GM20000 (cell line): Measurements from ENCODE around the gene PPFIA4.

Source experiments
- DNase-seq: peaks from one replicate; pipeline ENCODE4 v3.0.0; 2012; ENCODE audit warnings: low spot score
- TF ChIP-seq, protein P1 (sequence below): IDR thresholded peaks from 2 replicates; pipeline ENCODE4 v1.5.1; 2012; ENCODE audit warnings: mild to moderate bottlenecking, control low read depth; ENCODE audit errors: extremely low read depth, missing control alignments

The PPFIA4 gene

DNA sequence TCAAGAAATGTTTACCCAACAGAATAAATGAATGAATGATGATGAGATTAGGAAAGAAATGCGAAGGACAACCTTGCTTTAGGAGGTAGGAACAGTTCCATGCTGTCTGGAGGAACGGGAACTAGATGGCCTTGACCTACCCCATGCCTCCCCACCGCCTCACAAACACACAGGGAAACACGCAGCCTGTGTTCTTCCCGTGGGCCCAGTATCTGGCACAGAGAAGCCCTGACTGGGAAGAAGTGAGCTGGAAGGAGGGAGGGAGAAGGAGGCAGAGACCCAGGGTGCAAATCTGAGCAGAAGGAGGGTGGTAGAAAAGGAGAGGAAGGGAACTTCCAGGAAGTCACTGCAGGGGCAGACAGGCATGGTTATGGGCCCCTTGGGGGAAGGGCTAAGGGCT lies 97.7 kb downstream of the PPFIA4 start:
- TF ChIP-seq, protein P1, sequence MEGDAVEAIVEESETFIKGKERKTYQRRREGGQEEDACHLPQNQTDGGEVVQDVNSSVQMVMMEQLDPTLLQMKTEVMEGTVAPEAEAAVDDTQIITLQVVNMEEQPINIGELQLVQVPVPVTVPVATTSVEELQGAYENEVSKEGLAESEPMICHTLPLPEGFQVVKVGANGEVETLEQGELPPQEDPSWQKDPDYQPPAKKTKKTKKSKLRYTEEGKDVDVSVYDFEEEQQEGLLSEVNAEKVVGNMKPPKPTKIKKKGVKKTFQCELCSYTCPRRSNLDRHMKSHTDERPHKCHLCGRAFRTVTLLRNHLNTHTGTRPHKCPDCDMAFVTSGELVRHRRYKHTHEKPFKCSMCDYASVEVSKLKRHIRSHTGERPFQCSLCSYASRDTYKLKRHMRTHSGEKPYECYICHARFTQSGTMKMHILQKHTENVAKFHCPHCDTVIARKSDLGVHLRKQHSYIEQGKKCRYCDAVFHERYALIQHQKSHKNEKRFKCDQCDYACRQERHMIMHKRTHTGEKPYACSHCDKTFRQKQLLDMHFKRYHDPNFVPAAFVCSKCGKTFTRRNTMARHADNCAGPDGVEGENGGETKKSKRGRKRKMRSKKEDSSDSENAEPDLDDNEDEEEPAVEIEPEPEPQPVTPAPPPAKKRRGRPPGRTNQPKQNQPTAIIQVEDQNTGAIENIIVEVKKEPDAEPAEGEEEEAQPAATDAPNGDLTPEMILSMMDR = no peak
- DNase-seq = no peak

DNA sequence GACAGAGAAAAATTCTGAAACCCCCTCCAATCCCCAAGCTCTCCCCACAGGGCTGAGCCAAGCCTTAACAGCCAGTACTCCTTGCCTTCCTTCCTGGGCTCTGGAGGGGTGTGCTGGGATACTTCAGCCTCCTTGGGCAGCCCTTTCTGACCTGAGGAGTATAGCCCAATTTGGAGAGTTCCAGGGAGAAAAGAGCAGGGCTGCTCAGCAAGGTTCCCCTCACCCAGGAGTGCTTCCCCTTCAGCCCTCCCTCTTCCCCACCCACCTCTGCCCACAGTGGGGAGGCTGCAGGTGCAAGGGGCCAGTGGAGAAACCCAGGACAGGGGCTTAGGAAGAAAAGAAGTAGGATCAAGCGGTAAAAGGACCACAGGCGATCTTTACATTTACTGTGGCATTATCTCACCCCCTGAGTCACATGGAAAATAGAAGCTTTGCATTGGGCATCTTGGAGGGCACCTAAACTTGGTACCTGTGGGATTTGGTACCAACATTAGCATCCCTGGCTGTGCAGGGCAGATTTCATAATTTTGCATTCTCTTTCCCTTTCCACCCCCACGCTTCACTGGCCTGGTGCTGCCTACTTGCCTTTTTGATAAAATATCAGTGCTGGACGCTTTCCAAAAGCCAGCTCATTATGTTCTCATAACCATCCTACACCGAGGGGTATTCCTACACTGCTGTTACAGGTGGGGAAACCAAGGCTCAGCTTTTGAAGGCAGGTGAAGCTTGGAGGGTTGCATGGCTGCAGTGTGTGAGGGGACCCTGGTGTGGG lies 98.4 kb downstream of the PPFIA4 start:
- TF ChIP-seq, protein P1 = no peak
- DNase-seq = no peak

DNA sequence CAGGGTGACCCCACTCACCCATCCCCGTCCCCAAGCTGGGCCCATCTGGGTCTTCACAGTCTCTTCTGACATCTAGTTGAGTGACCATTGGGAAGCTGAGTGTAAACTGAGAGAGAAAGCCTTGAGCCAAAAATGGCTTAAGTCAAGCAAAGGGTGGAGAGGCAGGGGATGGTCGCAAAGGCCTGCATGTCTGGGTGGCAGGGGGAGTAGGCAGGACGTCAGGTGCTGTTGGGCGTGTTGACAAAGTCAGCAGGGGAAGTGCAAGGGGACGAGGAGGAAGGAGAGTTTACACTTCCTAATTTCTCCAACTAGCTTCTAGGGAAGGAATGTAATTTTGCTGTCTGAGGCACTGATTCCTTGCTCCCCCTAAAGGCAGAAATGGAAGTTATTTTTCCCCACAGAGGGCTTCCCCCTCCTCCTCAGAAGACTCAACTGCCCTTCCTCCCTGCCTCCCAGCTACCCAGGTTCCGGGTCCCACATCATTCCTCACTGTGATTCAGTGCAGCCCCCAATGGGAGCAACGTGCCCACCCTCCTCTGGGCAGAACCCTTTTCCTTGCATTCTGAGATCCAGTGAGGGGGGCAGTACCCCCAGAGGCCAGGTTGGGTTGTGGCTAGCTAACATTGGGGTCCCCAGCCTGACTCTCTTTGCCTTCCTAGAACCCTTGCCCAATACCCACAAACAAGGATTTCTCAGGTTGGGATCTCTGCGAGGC lies 100.0 kb downstream of the PPFIA4 start:
- no peak for DNase-seq
- TF ChIP-seq, protein P1 = no peak

DNA sequence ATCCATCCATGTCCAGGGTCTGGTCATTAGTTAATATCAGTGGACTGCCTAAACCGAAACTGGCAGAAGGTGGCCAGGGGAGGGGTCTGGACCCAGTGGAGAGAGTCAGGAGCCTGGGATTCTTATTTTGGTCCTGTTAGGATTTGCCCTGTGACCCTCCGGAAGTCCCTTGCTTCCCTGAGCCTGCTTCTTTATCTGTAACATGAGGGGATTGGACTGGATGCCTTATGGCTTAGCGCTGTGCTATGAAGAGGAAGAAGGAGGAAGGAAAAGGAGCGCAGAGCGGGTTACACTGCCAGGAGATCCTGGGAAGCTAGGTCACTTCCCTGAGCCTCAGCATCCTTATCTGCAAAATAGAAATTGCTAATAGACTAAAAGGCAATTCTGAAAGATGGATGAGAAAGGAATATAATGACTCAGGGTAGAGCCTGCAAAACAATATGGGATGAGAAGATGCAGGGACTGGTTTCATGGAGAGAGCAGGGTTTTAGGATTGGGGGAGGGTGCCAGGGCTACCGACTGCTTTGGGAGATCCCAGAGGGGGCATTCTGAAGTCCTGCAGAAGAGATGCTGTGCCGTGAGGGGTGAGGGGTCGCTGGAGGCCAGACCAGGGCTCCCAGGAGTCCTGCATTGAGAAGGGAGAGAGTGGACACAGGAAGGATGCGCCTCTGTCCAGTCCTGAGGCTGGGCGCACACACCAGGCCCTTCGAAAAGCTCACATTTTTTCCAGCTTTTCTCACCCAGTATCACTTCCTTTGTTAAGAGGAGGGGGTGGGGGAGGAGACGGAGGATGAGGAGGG lies 100.8 kb downstream of the PPFIA4 start:
- TF ChIP-seq, protein P1 = no peak
- no peak for DNase-seq

DNA sequence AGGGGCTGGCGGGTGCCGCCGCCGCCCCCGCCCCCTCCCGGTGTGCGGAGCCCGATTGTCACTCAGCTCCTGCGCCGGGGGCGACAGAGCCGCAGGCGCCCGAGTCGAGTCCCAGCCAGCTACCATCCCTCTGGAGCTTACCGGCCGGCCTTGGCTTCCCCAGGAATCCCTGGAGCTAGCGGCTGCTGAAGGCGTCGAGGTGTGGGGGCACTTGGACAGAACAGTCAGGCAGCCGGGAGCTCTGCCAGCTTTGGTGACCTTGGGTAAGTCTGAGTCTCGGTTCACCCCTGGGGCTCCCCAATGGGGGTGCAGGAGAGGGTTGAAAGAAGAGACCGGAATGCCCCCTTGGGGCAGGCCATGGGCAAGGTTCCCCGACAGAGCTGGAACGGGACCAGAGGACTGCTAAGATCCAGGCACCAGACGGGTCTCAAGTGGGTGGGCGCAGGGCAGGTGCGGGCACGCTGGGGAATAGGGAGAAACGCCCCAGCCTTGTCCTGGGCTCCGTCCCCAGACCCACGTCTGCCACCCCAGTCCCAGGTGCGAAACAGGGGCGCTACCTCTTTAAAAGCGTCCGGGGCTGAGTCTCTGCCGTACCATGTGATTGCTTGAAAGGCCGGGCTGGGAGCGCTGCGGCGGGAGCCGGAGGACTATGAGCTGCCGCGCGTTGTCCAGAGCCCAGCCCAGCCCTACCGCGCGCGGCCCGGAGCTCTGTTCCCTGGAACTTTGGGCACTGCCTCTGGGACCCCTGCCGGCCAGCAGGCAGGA lies 101.6 kb downstream of the PPFIA4 start, which contains the start of gene ADORA1:
TSS of gene ADORA1 (plus strand) at position 61 of the 765 bp plus-strand sequence. CDS start 1,116 bp downstream, outside the sequence.
- TF ChIP-seq, protein P1 = no peak
- DNase-seq = no peak

DNA sequence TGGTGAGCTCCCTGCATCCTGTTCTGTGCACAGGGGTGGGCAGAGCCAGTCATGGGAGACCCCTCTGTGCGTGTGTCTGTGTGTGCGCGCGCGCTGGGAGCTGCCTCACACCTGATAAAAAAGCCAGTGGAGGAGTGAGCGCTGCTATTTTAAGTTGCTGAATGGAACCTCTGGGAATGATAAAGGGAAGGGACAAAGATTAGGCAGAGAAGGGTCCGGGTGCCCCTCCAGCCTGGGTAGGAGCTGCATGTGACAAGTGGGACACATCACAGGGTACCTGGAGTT lies 102.1 kb downstream of the PPFIA4 start:
- TF ChIP-seq, protein P1 = no peak
- no peak for DNase-seq
